CD14-positive monocyte (primary cell): ENCODE data around the gene CSNK1A1L. TPM values are rescaled to one million over a fixed set of nuclear protein-coding genes. Genes with fewer than 3 reads are reported as not detected.

Experiments
- DNase-seq, 3 donors: peaks; one replicate each; pipeline ENCODE4 v3.0.0-alpha.2; 2011 to 2022
- H2AFZ ChIP-seq: 2 replicates; pipeline ENCODE4 v1.6.0; 2012; ENCODE audit warnings: mild to moderate bottlenecking, low read depth, low read length, inconsistent platforms; ENCODE audit not compliant: insufficient read depth, poor library complexity, severe bottlenecking
- H3K27ac ChIP-seq, 2 donors: 1 replicate in 1 of 2; 2 replicates in 1 of 2; pipeline ENCODE4 v1.5.1; 2012 to 2013; ENCODE audit warnings: low read length in 2 of 2, control low read depth in 1 of 2, inconsistent platforms in 1 of 2, low read depth in 1 of 2, mild to moderate bottlenecking in 1 of 2
- H3K27me3 ChIP-seq, 2 donors: one replicate each; pipeline versions ENCODE4 v1.6.0 to v1.6.1; 2011 to 2013; ENCODE audit warnings: low read length in 2 of 2; ENCODE audit not compliant: control insufficient read depth in 2 of 2, insufficient read depth in 2 of 2
- H3K36me3 ChIP-seq, 2 donors: replicated peaks in 1 of 2; 1 replicate in 1 of 2; 2 replicates in 1 of 2; pipeline versions ENCODE4 v1.5.1 to v1.6.1; 2012 to 2013; ENCODE audit warnings: low read length in 2 of 2, control low read depth in 1 of 2, inconsistent platforms in 1 of 2, mild to moderate bottlenecking in 1 of 2; ENCODE audit not compliant: insufficient read depth in 2 of 2, control insufficient read depth in 1 of 2
- H3K4me1 ChIP-seq, 2 donors: 1 replicate in 1 of 2; 2 replicates in 1 of 2; pipeline versions ENCODE4 v1.5.1 to v1.6.1; 2012 to 2013; ENCODE audit warnings: low read length in 2 of 2, control low read depth in 1 of 2, inconsistent platforms in 1 of 2, mild to moderate bottlenecking in 1 of 2, moderate library complexity in 1 of 2; ENCODE audit not compliant: insufficient read depth in 2 of 2, control insufficient read depth in 1 of 2
- H3K4me2 ChIP-seq: replicated peaks from 2 replicates; pipeline ENCODE3; 2012; ENCODE audit warnings: low read length, moderate library complexity, mild to moderate bottlenecking; ENCODE audit not compliant: poor library complexity, severe bottlenecking; ENCODE audit errors: extremely low read depth
- H3K4me3 ChIP-seq, 3 experiments: fragments of 200-600 bp in 1 of 3; sonication (generic) in 1 of 3; replicated peaks in 1 of 3; 1 replicate in 2 of 3; 2 replicates in 1 of 3; pipeline ENCODE4 v1.5.1; 2011 to 2013; ENCODE audit warnings: low read length in 3 of 3, mild to moderate bottlenecking in 3 of 3, control low read depth in 2 of 3, low read depth in 2 of 3, inconsistent platforms in 1 of 3, moderate library complexity in 1 of 3
- H3K79me2 ChIP-seq: 2 replicates; pipeline ENCODE4 v1.6.0; 2012; ENCODE audit warnings: mild to moderate bottlenecking, control low read depth, inconsistent platforms, low read length, moderate library complexity; ENCODE audit not compliant: insufficient read depth
- H3K9ac ChIP-seq: 2 replicates; pipeline ENCODE4 v1.6.0; 2017; ENCODE audit warnings: low read length, mild to moderate bottlenecking; ENCODE audit not compliant: insufficient read depth, poor library complexity, severe bottlenecking
- H3K9me3 ChIP-seq, 2 donors: replicated peaks in 1 of 2; 1 replicate in 1 of 2; 2 replicates in 1 of 2; pipeline versions ENCODE4 v1.5.1 to v1.6.1; 2012 to 2013; ENCODE audit warnings: low read length in 2 of 2, control low read depth in 1 of 2; ENCODE audit not compliant: control insufficient read depth in 1 of 2, insufficient read depth in 1 of 2
- H4K20me1 ChIP-seq: 2 replicates; pipeline ENCODE4 v1.6.0; 2012; ENCODE audit warnings: mild to moderate bottlenecking, low read length, control low read depth, moderate library complexity; ENCODE audit not compliant: insufficient read depth
- H3K27ac Mint-ChIP-seq, 7 donors: one replicate each; pipeline ENCODE4 v1.8.0; 2020; ENCODE audit warnings: mild to moderate bottlenecking in 7 of 7, mixed read lengths in 7 of 7, moderate library complexity in 6 of 7, inconsistent platforms in 2 of 7
- H3K27me3 Mint-ChIP-seq, 3 donors: one replicate each; pipeline ENCODE4 v1.8.0; 2021 to 2022; ENCODE audit warnings: low read depth in 3 of 3, mild to moderate bottlenecking in 3 of 3, mixed read lengths in 3 of 3, moderate library complexity in 3 of 3, inconsistent platforms in 1 of 3
- H3K36me3 Mint-ChIP-seq, 2 donors: one replicate each; pipeline ENCODE4 v1.8.0; 2020; ENCODE audit warnings: mixed read lengths in 2 of 2, inconsistent platforms in 1 of 2, mild to moderate bottlenecking in 1 of 2
- H3K4me1 Mint-ChIP-seq: one replicate; pipeline ENCODE4 v1.8.0; 2020; ENCODE audit warnings: mild to moderate bottlenecking, mixed read lengths
- H3K4me3 Mint-ChIP-seq, 2 donors: one replicate each; pipeline ENCODE4 v1.8.0; 2020; ENCODE audit warnings: mild to moderate bottlenecking in 2 of 2, mixed read lengths in 2 of 2, moderate library complexity in 1 of 2
- H3K9me3 Mint-ChIP-seq, 7 donors: one replicate each; pipeline ENCODE4 v1.8.0; 2020 to 2022; ENCODE audit warnings: mixed read lengths in 7 of 7, mild to moderate bottlenecking in 6 of 7, moderate library complexity in 6 of 7, inconsistent platforms in 2 of 7
- WGBS: methylation state at CpG from one replicate; pipeline ENCODE4 v1.1.5; 2013; ENCODE audit warnings: missing lambda C conversion rate; ENCODE audit not compliant: insufficient coverage; 5-methylcytosine and 5-hydroxymethylcytosine counted together
- intact Hi-C, 2 donors: fragments of 100-400 bp; cut with micrococcal nuclease; formaldehyde crosslinking; loops; one replicate each; pipeline versions ENCODE4 v1.15.0 to v1.15.1; 2023
- polyA plus RNA-seq, 3 donors: library from polyadenylated mRNA; depleted of rRNA in 1 of 3; unstranded in 2 of 3; stranded (reverse) in 1 of 3; fragments of 300-500 nt in 2 of 3; fragments of >200 nt in 1 of 3; fragmentation: Illumina TruSeq in 2 of 3; gene quantifications; 1 replicate in 2 of 3; 2 replicates in 1 of 3; pipeline ENCODE4 v1.2.3, GENCODE V29; 2012 to 2021
- TF ChIP-seq, protein P1 (sequence below): fragments of 200-600 bp; IDR thresholded peaks from one replicate; pipeline ENCODE4 v1.8.0; 2022; ENCODE audit warnings: antibody characterized with exemption, mild to moderate bottlenecking

The CSNK1A1L gene
- polyA plus RNA-seq, 3 donors = 0.07 TPM; not detected in 2

DNA sequence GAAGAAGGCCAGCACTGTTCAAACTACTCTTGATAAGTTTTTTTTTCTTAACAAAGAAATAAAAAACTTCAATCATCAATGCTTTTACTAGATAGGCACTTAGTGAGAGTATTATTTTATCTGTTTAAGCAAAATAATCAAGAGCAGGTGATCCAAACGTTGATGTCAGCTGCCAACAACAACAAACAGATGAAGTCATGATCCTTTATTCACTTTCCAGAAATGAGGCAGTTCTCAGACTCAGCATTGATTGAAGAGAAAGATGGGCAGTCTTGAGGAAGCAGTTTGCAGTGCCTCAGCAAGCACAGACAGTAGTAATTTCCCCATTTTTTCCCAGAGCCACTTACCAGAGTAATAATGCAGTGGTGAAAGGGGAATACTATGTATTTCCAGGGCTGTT, 38.4 kb upstream of the CSNK1A1L start:
- H3K9me3 ChIP-seq = no peaks in the 10 kb centered on the region

DNA sequence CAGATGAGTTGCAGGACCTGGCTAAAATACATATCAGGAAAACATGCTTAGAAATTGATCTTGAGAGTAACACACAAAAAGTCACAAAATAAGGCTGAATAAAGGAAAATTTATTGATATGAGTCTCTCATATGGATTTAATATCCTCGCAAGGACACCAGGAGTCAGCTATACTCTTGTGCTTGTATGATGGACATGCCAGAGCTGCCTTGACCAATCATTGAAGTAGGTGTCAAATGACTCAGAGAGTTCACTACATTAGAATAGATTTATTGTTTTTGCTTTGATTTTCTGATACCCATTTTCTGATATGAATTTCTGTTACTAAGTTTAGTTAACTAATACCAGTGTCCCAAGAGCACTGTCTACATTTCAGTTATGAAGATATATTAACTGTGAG, 37.4 kb upstream of the CSNK1A1L start:
- Mint-ChIP-seq H3K9me3 (peaks cover 0 to 2% (median 0%) of the 10 kb centered on the region in 7 donors), H3K27ac (no peak overlapping the region), H3K36me3 (no peaks in the 10 kb centered on the region), H3K4me1 (no peaks in the 10 kb centered on the region), H3K27me3 (peaks cover 0 to 2% (median 0%) of the 10 kb centered on the region in 3 donors), H3K4me3 (no peak overlapping the region)
- no peak for DNase-seq
- 100% methylated on average over 1 of the region's 1 CpG for WGBS
- Histone ChIP-seq H3K79me2 (no peaks in the 10 kb centered on the region), H3K9ac (no peak overlapping the region), H2AFZ (no peak overlapping the region), H3K4me3 (no peak overlapping the region), H3K27ac (no peak overlapping the region), H3K27me3 (no peaks in the 10 kb centered on the region), H3K36me3 (no peaks in the 10 kb centered on the region), H3K9me3 (no peaks in the 10 kb centered on the region), H4K20me1 (no peaks in the 10 kb centered on the region), H3K4me2 (no peak overlapping the region), H3K4me1 (no peaks in the 10 kb centered on the region)
- intact Hi-C loops = no loop called here
- TF ChIP-seq, protein P1, sequence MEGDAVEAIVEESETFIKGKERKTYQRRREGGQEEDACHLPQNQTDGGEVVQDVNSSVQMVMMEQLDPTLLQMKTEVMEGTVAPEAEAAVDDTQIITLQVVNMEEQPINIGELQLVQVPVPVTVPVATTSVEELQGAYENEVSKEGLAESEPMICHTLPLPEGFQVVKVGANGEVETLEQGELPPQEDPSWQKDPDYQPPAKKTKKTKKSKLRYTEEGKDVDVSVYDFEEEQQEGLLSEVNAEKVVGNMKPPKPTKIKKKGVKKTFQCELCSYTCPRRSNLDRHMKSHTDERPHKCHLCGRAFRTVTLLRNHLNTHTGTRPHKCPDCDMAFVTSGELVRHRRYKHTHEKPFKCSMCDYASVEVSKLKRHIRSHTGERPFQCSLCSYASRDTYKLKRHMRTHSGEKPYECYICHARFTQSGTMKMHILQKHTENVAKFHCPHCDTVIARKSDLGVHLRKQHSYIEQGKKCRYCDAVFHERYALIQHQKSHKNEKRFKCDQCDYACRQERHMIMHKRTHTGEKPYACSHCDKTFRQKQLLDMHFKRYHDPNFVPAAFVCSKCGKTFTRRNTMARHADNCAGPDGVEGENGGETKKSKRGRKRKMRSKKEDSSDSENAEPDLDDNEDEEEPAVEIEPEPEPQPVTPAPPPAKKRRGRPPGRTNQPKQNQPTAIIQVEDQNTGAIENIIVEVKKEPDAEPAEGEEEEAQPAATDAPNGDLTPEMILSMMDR = no peak

More for the DNA sequence above, 38.4 kb upstream of the CSNK1A1L start:
- Mint-ChIP-seq H3K4me1 (no peaks in the 10 kb centered on the region), H3K27me3 (no peaks in the 10 kb centered on the region), H3K36me3 (no peaks in the 10 kb centered on the region), H3K27ac (no peak overlapping the region), H3K9me3 (peaks cover 0 to 2% (median 0%) of the 10 kb centered on the region in 7 donors), H3K4me3 (no peak overlapping the region)
- no CpG with 5 or more reads among the region's 1 CpG for WGBS
- Histone ChIP-seq H3K4me1 (no peaks in the 10 kb centered on the region), H2AFZ (no peak overlapping the region), H3K4me3 (no peak overlapping the region), H4K20me1 (no peaks in the 10 kb centered on the region), H3K36me3 (no peaks in the 10 kb centered on the region), H3K4me2 (no peak overlapping the region), H3K27me3 (no peaks in the 10 kb centered on the region), H3K79me2 (no peaks in the 10 kb centered on the region), H3K27ac (no peak overlapping the region), H3K9ac (no peak overlapping the region)
- TF ChIP-seq, protein P1 = no peak
- intact Hi-C loops = no loop called here
- no peak for DNase-seq
